ENCODE measurements around the gene NR1D1. TPM values are rescaled to one million over a fixed set of nuclear protein-coding genes. Genes with fewer than 3 reads are reported as not detected.

Gene NR1D1
- total RNA-seq, 1 experiment from 2014 or later: 7.5 TPM

Other genes with a start within 250 kb of the NR1D1 start
- gene IKZF3, start 236.3 kb downstream of the NR1D1 start, total RNA-seq (2022): not detected in 2 replicates
- not detected in 2 replicates for gene ZPBP2, start 232.4 kb downstream of the NR1D1 start, total RNA-seq (2022)
- gene GSDMB, start 182.0 kb downstream of the NR1D1 start, total RNA-seq (2022): 1.4 and 5.0 TPM in 2 replicates
- 14.7 and 17.0 TPM in 2 replicates for gene ORMDL3, start 173.0 kb downstream of the NR1D1 start, total RNA-seq (2022)
- not detected in 2 replicates for gene LRRC3C, start 172.9 kb downstream of the NR1D1 start, total RNA-seq (2022)
- gene GSDMA, start 137.6 kb downstream of the NR1D1 start, total RNA-seq (2022): 0.61 and 0.77 TPM in 2 replicates
- gene PSMD3, start 119.8 kb downstream of the NR1D1 start, total RNA-seq (2022): 74.2 and 95.3 TPM in 2 replicates
- gene CSF3, start 85.1 kb downstream of the NR1D1 start, total RNA-seq (2022): 9.6 and 17.1 TPM in 2 replicates
- 66.6 and 88.5 TPM in 2 replicates for gene MED24, start 46.2 kb downstream of the NR1D1 start, total RNA-seq (2022)
- 5.5 and 6.4 TPM in 2 replicates for gene THRA, start 37.6 kb downstream of the NR1D1 start, total RNA-seq (2022)
- gene MSL1, start 21.4 kb upstream of the NR1D1 start, total RNA-seq (2022): 59.8 and 62.2 TPM in 2 replicates
- gene CASC3, start 39.9 kb upstream of the NR1D1 start, total RNA-seq (2022): 73.5 and 78.3 TPM in 2 replicates
- 4.9 and 5.6 TPM in 2 replicates for gene RAPGEFL1, start 76.9 kb upstream of the NR1D1 start, total RNA-seq (2022)
- gene WIPF2, start 118.7 kb upstream of the NR1D1 start, total RNA-seq (2022): 31.9 and 32.8 TPM in 2 replicates
- gene CDC6, start 187.3 kb upstream of the NR1D1 start, total RNA-seq (2022): 70.0 and 96.8 TPM in 2 replicates
- 12.2 and 12.6 TPM in 2 replicates for gene RARA, start 208.6 kb upstream of the NR1D1 start, total RNA-seq (2022)